GM21786 (cell line): ENCODE measurements around the gene NEU3.

Experiments used
- ATAC-seq: cut with Tn5 transposase; IDR thresholded peaks from one replicate; pipeline ENCODE4 v1.9.1; 2021; ENCODE audit not compliant: unreplicated experiment

Gene NEU3

DNA sequence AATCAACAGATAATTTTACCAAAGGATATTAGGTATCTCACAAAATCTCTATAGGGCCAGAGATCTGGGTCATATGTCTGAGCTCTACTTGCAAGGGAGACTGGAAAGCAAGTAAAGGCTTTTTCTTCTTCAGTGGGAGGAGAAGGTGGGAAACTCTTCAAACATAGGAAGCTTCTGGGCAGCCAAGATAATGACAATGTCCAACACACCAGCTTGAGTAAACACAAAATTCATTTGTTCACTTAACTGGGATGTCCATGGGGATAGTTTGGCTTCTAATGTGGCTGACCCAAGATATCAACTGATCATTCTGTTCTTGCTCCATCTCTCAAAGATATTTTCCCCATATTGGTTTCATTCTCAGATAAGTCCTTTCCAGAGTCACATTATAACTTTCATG, 70.6 kb downstream of the NEU3 start:
- ATAC-seq: no peak

- no peak for ATAC-seq
Observed at GRCh38 chr11:75063741-75064314, 75.1 kb downstream of the NEU3 start.

DNA sequence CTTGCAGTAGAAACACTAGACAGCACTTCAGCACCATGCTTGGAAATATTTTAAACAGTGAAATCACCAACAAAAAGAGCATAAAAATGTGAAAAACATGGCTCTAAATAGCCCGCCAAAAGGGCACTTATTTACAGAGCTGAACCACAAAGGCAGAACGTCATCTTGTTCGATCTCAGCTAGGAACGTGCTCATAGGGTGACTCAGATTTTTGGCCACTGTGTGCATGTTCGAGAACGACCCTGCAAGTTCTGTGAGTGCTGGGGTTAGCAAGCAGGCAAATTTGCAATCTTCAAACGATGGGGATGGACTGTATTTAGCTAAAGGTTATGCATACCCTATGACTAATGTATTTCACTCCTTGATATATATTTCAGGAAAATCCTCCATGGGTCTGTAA, 77.3 kb downstream of the NEU3 start:
- no peak for ATAC-seq
